Activated CD4-positive, alpha-beta T cell treated with anti-CD3 and anti-CD28 coated beads, Interleukin-2, amount 10 ng/mL, durations not matched to agents 24 days and 14 days (primary cell): ENCODE measurements around the gene OR56A1. TPM values are rescaled to one million over a fixed set of nuclear protein-coding genes. Genes with fewer than 3 reads are reported as not detected.

Experiments
- total RNA-seq: library from RNA; stranded (reverse); gene quantifications from 2 replicates; pipeline ENCODE4 v1.2.3, GENCODE V29; 2022

The OR56A1 gene
- total RNA-seq, 1 donor from 2014 or later = not detected

Other genes with a start within 250 kb of the OR56A1 start
- not detected in 2 replicates for gene OR52N5, start 247.4 kb downstream of the OR56A1 start, total RNA-seq
- not detected in 2 replicates for gene OR52N1, start 239.5 kb downstream of the OR56A1 start, total RNA-seq
- not detected in 2 replicates for gene OR52N2, start 221.8 kb downstream of the OR56A1 start, total RNA-seq
- gene OR52E6, start 188.9 kb downstream of the OR56A1 start, total RNA-seq = not detected in 2 replicates
- not detected in 2 replicates for gene OR52E8, start 173.1 kb downstream of the OR56A1 start, total RNA-seq
- not detected in 2 replicates for gene OR52E4, start 150.1 kb downstream of the OR56A1 start, total RNA-seq
- gene OR52E5, start 137.6 kb downstream of the OR56A1 start, total RNA-seq = not detected in 2 replicates
- gene OR56A3, start 88.5 kb downstream of the OR56A1 start, total RNA-seq = not detected in 2 replicates
- not detected in 2 replicates for gene OR56A5, start 62.3 kb downstream of the OR56A1 start, total RNA-seq
- not detected in 2 replicates for gene OR52L1, start 43.8 kb downstream of the OR56A1 start, total RNA-seq
- 0.05 TPM in 1 of 2 replicates, not detected in the other for gene OR56A4, start 23.8 kb downstream of the OR56A1 start, total RNA-seq
- gene OR56B4, start 76.9 kb upstream of the OR56A1 start, total RNA-seq = not detected in 2 replicates
- not detected in 2 replicates for gene OR52B2, start 139.6 kb upstream of the OR56A1 start, total RNA-seq
- not detected in 2 replicates for gene OR52W1, start 168.5 kb upstream of the OR56A1 start, total RNA-seq
- not detected in 2 replicates for gene C11orf42, start 174.8 kb upstream of the OR56A1 start, total RNA-seq
- gene FHIP1B, start 203.9 kb upstream of the OR56A1 start, total RNA-seq = 19.3 and 20.2 TPM in 2 replicates
- not detected in 2 replicates for gene CNGA4, start 208.3 kb upstream of the OR56A1 start, total RNA-seq
- not detected in 2 replicates for gene CCKBR, start 229.1 kb upstream of the OR56A1 start, total RNA-seq